B cell (primary cell): ENCODE measurements around the gene UBAC2. TPM values are rescaled to one million over a fixed set of nuclear protein-coding genes. Genes with fewer than 3 reads are reported as not detected.

Experiments
- ATAC-seq: fragments of 200-7000 bp; cut with Tn5 transposase; one replicate; pipeline ENCODE4 v1.10.0; 2021; ENCODE audit warnings: low read depth, mild to moderate bottlenecking, moderate number of reproducible peaks, moderate library complexity
- CTCF ChIA-PET: fragments of 350-600 bp; sonication (Branson Sonifier 250); formaldehyde crosslinking; loops from one replicate; lab custom pipeline; 2021; ENCODE audit warnings: antibody characterized with exemption, inconsistent platforms; lab: Charles Lee
- POLR2A ChIA-PET: fragments of 350-600 bp; sonication (Branson Sonifier 250); formaldehyde crosslinking; loops from one replicate; lab custom pipeline; 2021; ENCODE audit warnings: antibody characterized with exemption; lab: Charles Lee
- DNase-seq: peaks from one replicate; pipeline ENCODE4 v3.0.0; 2013
- H2AFZ ChIP-seq: 2 replicates; pipeline ENCODE4 v1.6.1; 2012; ENCODE audit warnings: mild to moderate bottlenecking, low read depth, low read length; ENCODE audit not compliant: insufficient read depth, poor library complexity, severe bottlenecking
- H3K27ac ChIP-seq, 2 donors: 1 replicate in 1 of 2; 2 replicates in 1 of 2; pipeline ENCODE4 v1.5.1; 2012 to 2013; ENCODE audit warnings: low read length in 2 of 2, mild to moderate bottlenecking in 2 of 2, moderate library complexity in 1 of 2
- H3K27me3 ChIP-seq, 4 experiments: fragments of 200-600 bp in 1 of 4; sonication (generic) in 1 of 4; replicated peaks in 1 of 4; 1 replicate in 2 of 4; 2 replicates in 2 of 4; pipeline versions ENCODE4 v1.6.1 to v1.7.0; 2013 to 2016; ENCODE audit warnings: low read length in 3 of 4, mild to moderate bottlenecking in 2 of 4, mixed read lengths in 1 of 4, moderate library complexity in 1 of 4; ENCODE audit not compliant: insufficient read depth in 4 of 4, control insufficient read depth in 3 of 4; ENCODE audit errors: control extremely low read depth in 1 of 4
- H3K36me3 ChIP-seq, 2 experiments: replicated peaks in 1 of 2; 1 replicate in 1 of 2; 2 replicates in 1 of 2; pipeline versions ENCODE4 v1.6.1 to v1.7.1; 2013; ENCODE audit warnings: low read length in 1 of 2; ENCODE audit not compliant: insufficient read depth in 2 of 2, control insufficient read depth in 1 of 2; ENCODE audit errors: control extremely low read depth in 1 of 2, extremely low read depth in 1 of 2
- H3K4me1 ChIP-seq, 2 donors: fragments of 200-600 bp in 1 of 2; sonication (generic) in 1 of 2; 1 replicate in 1 of 2; 2 replicates in 1 of 2; pipeline versions ENCODE4 v1.5.1 to v1.6.1; 2013 to 2017; ENCODE audit warnings: low read length in 2 of 2; ENCODE audit not compliant: control insufficient read depth in 2 of 2, insufficient read depth in 2 of 2
- H3K4me2 ChIP-seq: replicated peaks from 2 replicates; pipeline ENCODE3; 2012; ENCODE audit warnings: mild to moderate bottlenecking, low read depth, low read length; ENCODE audit not compliant: poor library complexity, severe bottlenecking
- H3K4me3 ChIP-seq, 5 experiments: fragments of 200-600 bp in 1 of 5; sonication (generic) in 1 of 5; 1 replicate in 3 of 5; 2 replicates in 2 of 5; pipeline versions ENCODE4 v1.5.1 to v1.7.0; 2011 to 2016; ENCODE audit warnings: low read length in 4 of 5, mild to moderate bottlenecking in 4 of 5, low read depth in 2 of 5, control low read depth in 1 of 5, moderate library complexity in 1 of 5; ENCODE audit not compliant: insufficient read depth in 1 of 5; ENCODE audit errors: control extremely low read depth in 1 of 5, extremely low read depth in 1 of 5
- H3K79me2 ChIP-seq: fragments of 200-600 bp; sonication (generic); one replicate; pipeline ENCODE4 v1.6.0; 2016; ENCODE audit warnings: low read length; ENCODE audit not compliant: control insufficient read depth, insufficient read depth
- H3K9ac ChIP-seq: fragments of 200-600 bp; sonication (generic); 2 replicates; pipeline ENCODE4 v1.6.1; 2017; ENCODE audit warnings: mild to moderate bottlenecking, low read length, moderate library complexity
- H3K9me3 ChIP-seq, 3 donors: one replicate each; pipeline versions ENCODE4 v1.6.1 to v1.7.1; 2013; ENCODE audit warnings: low read length in 2 of 3; ENCODE audit not compliant: control insufficient read depth in 2 of 3, insufficient read depth in 1 of 3; ENCODE audit errors: control extremely low read depth in 1 of 3
- H4K20me1 ChIP-seq: 2 replicates; pipeline ENCODE4 v1.6.0; 2012; ENCODE audit warnings: mild to moderate bottlenecking, low read length; ENCODE audit not compliant: insufficient read depth, control insufficient read depth, poor library complexity, severe bottlenecking
- H3K27ac Mint-ChIP-seq: one replicate; pipeline ENCODE4 v1.8.0; 2021; ENCODE audit warnings: mixed read lengths
- H3K27me3 Mint-ChIP-seq: one replicate; pipeline ENCODE4 v1.8.0; 2021; ENCODE audit warnings: mixed read lengths
- H3K4me1 Mint-ChIP-seq: one replicate; pipeline ENCODE4 v1.8.0; 2021; ENCODE audit warnings: mixed read lengths
- H3K4me3 Mint-ChIP-seq: one replicate; pipeline ENCODE4 v1.8.0; 2021; ENCODE audit warnings: mixed read lengths
- H3K9me3 Mint-ChIP-seq: one replicate; pipeline ENCODE4 v1.8.0; 2022; ENCODE audit warnings: mixed read lengths; ENCODE audit not compliant: insufficient read depth
- CTCF ChIP-seq: fragments of 200-600 bp; IDR thresholded peaks from one replicate; pipeline ENCODE4 v1.8.0; 2022; ENCODE audit warnings: antibody characterized with exemption, mild to moderate bottlenecking
- EZH2 ChIP-seq: IDR thresholded peaks from 2 replicates; pipeline ENCODE4 v1.6.1; 2012; ENCODE audit warnings: borderline replicate concordance, low read depth, mild to moderate bottlenecking, moderate library complexity, low read length; ENCODE audit not compliant: insufficient read depth, poor library complexity, severe bottlenecking
- WGBS: methylation state at CpG from one replicate; pipeline ENCODE4 v1.1.5; 2013; ENCODE audit warnings: missing lambda C conversion rate; ENCODE audit not compliant: insufficient coverage; 5-methylcytosine and 5-hydroxymethylcytosine counted together
- intact Hi-C: fragments of 100-400 bp; cut with micrococcal nuclease; formaldehyde crosslinking; loops from one replicate; pipeline ENCODE4 v1.10.0; 2022
- polyA plus RNA-seq: library from polyadenylated mRNA; depleted of rRNA; stranded (reverse); fragments of >200 nt; gene quantifications from 2 replicates; pipeline ENCODE4 v1.2.3, GENCODE V29; 2012
- total RNA-seq, 2 donors: library from RNA; stranded (reverse); fragments of 120-200 nt in 1 of 2; gene quantifications; 1 replicate in 1 of 2; 2 replicates in 1 of 2; pipeline versions ENCODE4 v1.2.3 to v1.2.4, GENCODE V29; 2013 to 2022

Gene UBAC2
- total and polyA plus RNA-seq, 2 donors (not counting 1 experiment from before 2014, with no cell fraction given): 56.3 to 60.8 TPM

GRCh38 chr13:99417201-99418102 lies 216.8 kb downstream of the UBAC2 start:
- DNase-seq (no peak), ATAC-seq (no peak)
- no peak overlapping the region for H3K27ac ChIP-seq
- H2AFZ ChIP-seq: no peak overlapping the region
- Mint-ChIP-seq H3K4me3 (no peak overlapping the region), H3K27me3 (no peaks in the 10 kb centered on the region), H3K9me3 (no peaks in the 10 kb centered on the region), H3K4me1 (peaks cover 48% of the 10 kb centered on the region), H3K27ac (peak overlapping the region; percentile 67)
- no peaks in the 10 kb centered on the region for H3K36me3 ChIP-seq
- CTCF ChIA-PET: interaction anchor here (0.6 to 4.8 kb wide), 5 partner anchors 19 to 148 kb away, joined by 3 to 53 read pairs (median 8); no protein-coding TSS in a partner anchor
- no peaks in the 10 kb centered on the region for H4K20me1 ChIP-seq
- peak overlapping the region; percentile 50 for H3K4me2 ChIP-seq
- H3K9me3 ChIP-seq: no peaks in the 10 kb centered on the region
- 70% methylated on average over 17 of the region's 19 CpGs for WGBS
- no peak overlapping the region for H3K4me3 ChIP-seq
- peaks cover 51 to 58% of the 10 kb centered on the region in 2 donors for H3K4me1 ChIP-seq
- peaks cover 6% of the 10 kb centered on the region for H3K79me2 ChIP-seq
- POLR2A ChIA-PET: interaction anchor here (1.5 kb wide), 1 partner anchor 28 kb away, joined by 4 read pairs; no protein-coding TSS in a partner anchor
- H3K9ac ChIP-seq: no peak overlapping the region
- H3K27me3 ChIP-seq: peaks cover 0 to 3% (median 0%) of the 10 kb centered on the region in 4 experiments
- intact Hi-C loops: no loop called here
- TF ChIP-seq EZH2 (no peak), CTCF (no peak)
